BLaER1 (cell line): ENCODE data around the gene IGFALS.

Experiments used
- H3K27ac ChIP-seq: shearing (Covaris generic); formaldehyde crosslinking; 2 replicates; pipeline ENCODE4 v1.8.1; 2022
- H3K27me3 ChIP-seq: shearing (Covaris generic); formaldehyde crosslinking; 2 replicates; pipeline ENCODE4 v1.8.1; 2022
- H3K36me3 ChIP-seq: shearing (Covaris generic); formaldehyde crosslinking; 2 replicates; pipeline ENCODE4 v1.8.1; 2022
- H3K4me1 ChIP-seq: shearing (Covaris generic); formaldehyde crosslinking; 2 replicates; pipeline ENCODE4 v1.8.1; 2022
- H3K4me2 ChIP-seq: shearing (Covaris generic); formaldehyde crosslinking; 2 replicates; pipeline ENCODE4 v1.8.1; 2022
- H3K4me3 ChIP-seq: shearing (Covaris generic); formaldehyde crosslinking; 2 replicates; pipeline ENCODE4 v1.8.1; 2022
- H3K9ac ChIP-seq: shearing (Covaris generic); formaldehyde crosslinking; 2 replicates; pipeline ENCODE4 v1.8.1; 2022
- H3K9me3 ChIP-seq: shearing (Covaris generic); formaldehyde crosslinking; 2 replicates; pipeline ENCODE4 v1.8.1; 2022
- H4K20me1 ChIP-seq: shearing (Covaris generic); formaldehyde crosslinking; 2 replicates; pipeline ENCODE4 v1.8.1; 2022
- Cebpa-rat ChIP-seq: shearing (Covaris generic); IDR thresholded peaks from 2 replicates; pipeline ENCODE4 v1.8.1; 2022

The IGFALS gene

DNA sequence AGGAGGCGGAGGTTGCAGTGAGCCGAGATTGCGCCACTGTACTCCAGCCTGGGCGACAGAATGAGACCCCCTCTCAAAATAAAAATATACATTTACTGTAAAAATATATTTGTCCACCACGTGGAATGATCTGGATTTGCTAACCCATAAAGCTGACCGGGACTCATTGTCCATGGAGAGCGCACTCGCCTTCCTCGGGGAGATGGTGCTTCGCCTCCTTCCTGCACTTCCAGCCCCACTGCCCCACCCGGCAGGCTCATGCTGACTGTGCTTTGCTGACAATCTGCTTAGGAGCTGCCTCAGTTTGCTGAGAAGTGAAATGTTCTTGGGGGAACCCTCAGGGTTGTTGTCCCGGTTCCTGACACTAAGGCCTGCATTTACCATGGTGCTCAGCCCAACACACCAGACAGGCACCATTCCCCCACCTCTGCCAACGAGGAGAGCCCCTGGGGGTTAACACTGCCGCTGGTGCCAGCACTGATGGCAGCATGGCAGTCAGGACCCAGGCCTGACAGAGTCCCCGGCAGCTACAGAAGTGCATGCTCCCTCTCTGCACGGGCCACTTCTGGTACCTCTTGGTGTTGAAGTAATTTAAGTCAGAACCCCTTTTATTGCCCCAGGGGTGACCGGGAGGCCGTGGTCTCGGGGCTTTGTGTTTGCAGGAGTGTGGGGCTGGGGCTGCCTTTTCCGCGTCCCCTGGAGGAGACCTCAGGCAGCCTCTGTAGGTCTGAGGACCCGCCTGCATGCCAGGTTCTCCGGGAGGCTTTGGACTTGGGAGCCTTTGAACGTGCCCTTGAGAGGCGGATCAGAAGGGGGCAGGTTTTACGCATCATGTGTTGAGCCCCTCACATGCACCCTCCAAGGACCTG lies 8.3 kb downstream of the IGFALS start:
- no peak overlapping the region for H3K9ac ChIP-seq
- no peak overlapping the region for H3K4me2 ChIP-seq
- TF ChIP-seq Cebpa-rat, result no peak
- no peak overlapping the region for H3K4me3 ChIP-seq
- H3K36me3 ChIP-seq, result peaks cover 66% of the 10 kb centered on the region
- no peak overlapping the region for H3K27ac ChIP-seq
- peaks cover 94% of the 10 kb centered on the region for H4K20me1 ChIP-seq
- H3K9me3 ChIP-seq, result no peaks in the 10 kb centered on the region
- H3K4me1 ChIP-seq, result peaks cover 28% of the 10 kb centered on the region
- H3K27me3 ChIP-seq, result no peaks in the 10 kb centered on the region

- H3K36me3 ChIP-seq, result peaks cover 66% of the 10 kb centered on the region
- no peak for TF ChIP-seq Cebpa-rat
- H3K9ac ChIP-seq, result peak within 1 kb of the TSS; percentile 94
- no peaks in the 10 kb centered on the region for H3K9me3 ChIP-seq
- peak within 1 kb of the TSS; percentile 97 for H3K4me3 ChIP-seq
- peaks cover 28% of the 10 kb centered on the region for H3K4me1 ChIP-seq
- peak within 1 kb of the TSS; percentile 97 for H3K4me2 ChIP-seq
- H4K20me1 ChIP-seq, result peaks cover 94% of the 10 kb centered on the region
- H3K27ac ChIP-seq, result peak within 1 kb of the TSS; percentile 91
- H3K27me3 ChIP-seq, result no peaks in the 10 kb centered on the region
Observed at GRCh38 chr16:1782408-1783264, 10.9 kb downstream of the IGFALS start, which contains the start of the genes NUBP2 and SPSB3. TSS of gene NUBP2 (plus strand) at chr16:1782960. CDS start at chr16:1783021, 61 bp downstream. TSS of gene SPSB3 (minus strand) at chr16:1782571. CDS start at chr16:1781483, 1,088 bp downstream.

DNA sequence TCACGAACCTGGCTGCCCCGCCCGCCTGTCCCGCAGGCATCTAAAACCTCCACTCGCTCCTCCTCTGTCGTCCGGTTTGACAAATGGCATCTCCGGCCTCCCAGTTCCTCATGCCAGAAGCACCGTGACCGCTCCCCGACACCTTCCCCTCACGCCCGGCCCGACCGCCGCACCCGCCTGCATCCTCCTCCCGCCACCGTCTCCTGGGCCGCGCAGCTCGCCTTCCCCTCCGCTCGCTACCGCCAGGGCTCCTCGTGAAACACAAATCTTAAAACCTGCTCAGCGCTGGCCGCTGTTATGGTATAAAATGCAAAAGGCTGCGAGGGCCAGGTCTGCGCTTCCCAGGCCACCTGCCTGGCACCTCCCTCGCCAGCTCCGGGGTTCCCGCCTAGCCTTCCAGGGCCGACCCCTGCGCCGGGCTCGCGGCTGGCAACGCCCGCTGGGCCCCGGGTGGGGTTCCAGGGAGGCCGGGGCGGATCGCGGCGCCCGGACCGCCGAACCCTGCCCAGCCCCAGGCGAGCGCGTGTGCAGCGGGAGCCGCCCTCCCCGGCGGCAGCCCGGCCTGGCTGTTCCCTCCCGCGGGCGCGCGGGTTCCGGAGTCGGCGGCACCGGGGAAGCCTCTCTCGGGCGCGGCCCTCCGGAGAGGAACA lies 11.6 kb downstream of the IGFALS start:
- H3K36me3 ChIP-seq, result peaks cover 66% of the 10 kb centered on the region
- peak overlapping the region; percentile 97 for H3K4me3 ChIP-seq
- peak overlapping the region; percentile 87 for H3K27ac ChIP-seq
- peaks cover 35% of the 10 kb centered on the region for H3K4me1 ChIP-seq
- peak overlapping the region; percentile 97 for H3K4me2 ChIP-seq
- H3K9me3 ChIP-seq, result no peaks in the 10 kb centered on the region
- peak overlapping the region; percentile 94 for H3K9ac ChIP-seq
- no peak for TF ChIP-seq Cebpa-rat
- no peaks in the 10 kb centered on the region for H3K27me3 ChIP-seq
- H4K20me1 ChIP-seq, result peaks cover 94% of the 10 kb centered on the region

DNA sequence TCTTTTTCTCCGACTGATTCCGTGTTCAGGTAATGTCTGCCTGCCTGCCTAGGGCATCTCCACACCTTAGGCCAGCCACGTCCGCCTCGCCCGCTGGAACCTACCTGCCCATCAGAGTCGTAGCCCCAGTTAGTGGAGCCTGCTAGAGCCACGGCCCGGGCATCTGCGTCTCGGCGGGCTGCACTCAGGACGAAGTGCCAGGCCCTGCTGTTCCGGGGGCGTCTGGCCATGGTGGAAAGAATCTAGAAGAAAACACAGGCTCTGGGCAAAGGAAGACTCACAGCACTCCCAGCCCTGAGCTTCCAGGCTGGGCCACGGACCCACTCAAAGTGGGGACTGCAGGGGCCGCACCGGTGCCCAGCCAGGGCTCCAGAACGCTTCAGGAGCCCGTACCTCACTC lies 12.3 kb downstream of the IGFALS start:
- no peak for TF ChIP-seq Cebpa-rat
- Histone ChIP-seq H3K4me3 (peak overlapping the region; percentile 97), H3K9me3 (no peaks in the 10 kb centered on the region), H3K27ac (peak overlapping the region; percentile 87; the same call in 1 of the 2 replicates), H3K36me3 (peaks cover 66% of the 10 kb centered on the region), H3K4me2 (peak overlapping the region; percentile 97), H3K27me3 (no peaks in the 10 kb centered on the region), H3K9ac (peak overlapping the region; percentile 94), H3K4me1 (peaks cover 40% of the 10 kb centered on the region), H4K20me1 (peaks cover 94% of the 10 kb centered on the region)

GRCh38 chr16:1780677-1781072 lies 12.8 kb downstream of the IGFALS start:
- Histone ChIP-seq H3K36me3 (peaks cover 66% of the 10 kb centered on the region), H3K27me3 (no peaks in the 10 kb centered on the region), H3K27ac (no peak overlapping the region), H4K20me1 (peaks cover 94% of the 10 kb centered on the region), H3K9ac (0 out of 2 replicates have a peak overlapping the region, but pooled peaks have one; percentile 94), H3K9me3 (no peaks in the 10 kb centered on the region), H3K4me3 (peak overlapping the region; percentile 97; the same call in 1 of the 2 replicates), H3K4me2 (peak overlapping the region; percentile 97; the same call in 1 of the 2 replicates), H3K4me1 (peaks cover 45% of the 10 kb centered on the region)
- no peak for TF ChIP-seq Cebpa-rat

- no peak for TF ChIP-seq Cebpa-rat
- Histone ChIP-seq H3K4me1 (peaks cover 52% of the 10 kb centered on the region), H3K4me3 (no peak overlapping the region), H3K27ac (no peak overlapping the region), H3K27me3 (no peaks in the 10 kb centered on the region), H4K20me1 (peaks cover 94% of the 10 kb centered on the region), H3K9ac (no peak overlapping the region), H3K4me2 (no peak overlapping the region), H3K36me3 (peaks cover 66% of the 10 kb centered on the region), H3K9me3 (no peaks in the 10 kb centered on the region)
Observed at GRCh38 chr16:1779741-1780676, 13.5 kb downstream of the IGFALS start.

DNA sequence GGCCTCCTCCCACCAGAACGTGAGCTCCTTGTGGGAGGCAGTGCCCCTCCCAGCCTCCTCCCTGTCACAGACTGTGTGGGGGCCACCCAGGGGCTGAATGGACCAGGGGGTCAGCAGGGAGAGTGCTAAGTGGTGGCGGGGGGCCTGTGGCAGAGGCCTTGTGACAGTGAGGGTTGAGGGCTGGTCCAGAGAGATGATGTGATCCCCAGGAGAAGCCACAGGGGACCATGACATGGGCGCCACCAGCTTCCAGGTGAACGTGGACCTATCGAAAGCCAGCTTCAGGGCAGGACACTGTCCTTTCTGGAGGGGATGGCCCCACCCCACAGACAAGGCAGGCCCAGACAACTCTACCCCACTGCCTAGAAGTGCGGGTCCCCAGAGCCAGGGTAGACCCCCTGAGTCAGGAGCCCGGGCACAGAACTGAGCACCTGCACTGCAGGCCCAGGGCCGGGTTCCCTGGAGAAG lies 14.2 kb downstream of the IGFALS start:
- H3K36me3 ChIP-seq, result peaks cover 66% of the 10 kb centered on the region
- 0 out of 2 replicates have a peak overlapping the region, but pooled peaks have one; percentile 10 for H3K9ac ChIP-seq
- H3K27me3 ChIP-seq, result no peaks in the 10 kb centered on the region
- no peak overlapping the region for H3K27ac ChIP-seq
- no peak for TF ChIP-seq Cebpa-rat
- H3K4me2 ChIP-seq, result no peak overlapping the region
- H3K4me3 ChIP-seq, result no peak overlapping the region
- peaks cover 53% of the 10 kb centered on the region for H3K4me1 ChIP-seq
- H4K20me1 ChIP-seq, result peaks cover 94% of the 10 kb centered on the region
- H3K9me3 ChIP-seq, result no peaks in the 10 kb centered on the region
